Activated naive CD8-positive, alpha-beta T cell treated with anti-CD3 and anti-CD28 coated beads, Interleukin-2, amount 50 U/mL, for 24 hours (primary cell): ENCODE data around the gene DCXR.

Experiments used
- ATAC-seq: fragments of 150-1000 bp; cut with Tn5 transposase; one replicate; pipeline ENCODE4 v1.10.0; 2021
- DNase-seq: peaks from one replicate; pipeline ENCODE4 v3.0.0; 2021
- H3K27ac Mint-ChIP-seq: one replicate; pipeline ENCODE4 v1.8.0; 2021; ENCODE audit warnings: mild to moderate bottlenecking, mixed read lengths
- H3K27me3 Mint-ChIP-seq: one replicate; pipeline ENCODE4 v1.8.0; 2021; ENCODE audit warnings: mixed read lengths
- H3K36me3 Mint-ChIP-seq: one replicate; pipeline ENCODE4 v1.8.0; 2021; ENCODE audit warnings: low read depth, mixed read lengths
- H3K4me1 Mint-ChIP-seq: one replicate; pipeline ENCODE4 v1.8.0; 2021; ENCODE audit warnings: mixed read lengths
- H3K4me3 Mint-ChIP-seq: one replicate; pipeline ENCODE4 v1.8.0; 2021; ENCODE audit warnings: mild to moderate bottlenecking, moderate library complexity, mixed read lengths
- H3K9me3 Mint-ChIP-seq: one replicate; pipeline ENCODE4 v1.8.0; 2021; ENCODE audit warnings: mixed read lengths

Gene DCXR

GRCh38 chr17:82019690-82020571 lies 17.6 kb downstream of the DCXR start:
- ATAC-seq, result no peak
- Mint-ChIP-seq H3K4me1 (peaks cover 13% of the 10 kb centered on the region), H3K27me3 (no peaks in the 10 kb centered on the region), H3K27ac (no peak overlapping the region), H3K9me3 (no peaks in the 10 kb centered on the region), H3K36me3 (peaks cover 4% of the 10 kb centered on the region), H3K4me3 (no peak overlapping the region)
- DNase-seq, result peak; percentile 86

- ATAC-seq, result no peak
- Mint-ChIP-seq H3K36me3 (peaks cover 4% of the 10 kb centered on the region), H3K4me3 (no peak overlapping the region)
Measured at GRCh38 chr17:82018989-82019689, 18.4 kb downstream of the DCXR start.

GRCh38 chr17:82018152-82018988 lies 19.1 kb downstream of the DCXR start:
- Mint-ChIP-seq H3K27ac (no peak overlapping the region), H3K9me3 (no peaks in the 10 kb centered on the region), H3K4me1 (peaks cover 7% of the 10 kb centered on the region), H3K4me3 (no peak overlapping the region), H3K27me3 (no peaks in the 10 kb centered on the region), H3K36me3 (peaks cover 4% of the 10 kb centered on the region)
- ATAC-seq (no peak), DNase-seq (no peak)

More at GRCh38 chr17:82018989-82019689, 18.4 kb downstream of the DCXR start:
- DNase-seq, result no peak
- Mint-ChIP-seq H3K27me3 (no peaks in the 10 kb centered on the region), H3K9me3 (no peaks in the 10 kb centered on the region), H3K4me1 (peaks cover 12% of the 10 kb centered on the region), H3K27ac (no peak overlapping the region)

GRCh38 chr17:82017612-82018151 lies 19.8 kb downstream of the DCXR start:
- no peak overlapping the region for H3K4me3 Mint-ChIP-seq

GRCh38 chr17:82016875-82017459 lies 20.5 kb downstream of the DCXR start:
- H3K27me3 Mint-ChIP-seq, result no peaks in the 10 kb centered on the region
- peaks cover 4% of the 10 kb centered on the region for H3K36me3 Mint-ChIP-seq
- DNase-seq (no peak), ATAC-seq (no peak)
- peaks cover 7% of the 10 kb centered on the region for H3K4me1 Mint-ChIP-seq
- H3K9me3 Mint-ChIP-seq, result no peaks in the 10 kb centered on the region
- H3K4me3 Mint-ChIP-seq, result no peak overlapping the region
- H3K27ac Mint-ChIP-seq, result no peak overlapping the region

More at GRCh38 chr17:82017612-82018151, 19.8 kb downstream of the DCXR start:
- ATAC-seq (no peak), DNase-seq (no peak)
- Mint-ChIP-seq H3K4me1 (peaks cover 7% of the 10 kb centered on the region), H3K27ac (no peak overlapping the region), H3K36me3 (peaks cover 4% of the 10 kb centered on the region), H3K9me3 (no peaks in the 10 kb centered on the region), H3K27me3 (no peaks in the 10 kb centered on the region)

GRCh38 chr17:82016061-82016874 lies 21.2 kb downstream of the DCXR start:
- H3K9me3 Mint-ChIP-seq, result no peaks in the 10 kb centered on the region
- H3K36me3 Mint-ChIP-seq, result peaks cover 4% of the 10 kb centered on the region
- no peak overlapping the region for H3K4me3 Mint-ChIP-seq
- no peak for ATAC-seq
- no peak for DNase-seq
- no peak overlapping the region for H3K27ac Mint-ChIP-seq
- H3K4me1 Mint-ChIP-seq, result peaks cover 3% of the 10 kb centered on the region
- no peaks in the 10 kb centered on the region for H3K27me3 Mint-ChIP-seq

- Mint-ChIP-seq H3K4me3 (no peak overlapping the region), H3K9me3 (no peaks in the 10 kb centered on the region), H3K4me1 (no peaks in the 10 kb centered on the region), H3K27ac (no peak overlapping the region), H3K36me3 (peaks cover 4% of the 10 kb centered on the region), H3K27me3 (no peaks in the 10 kb centered on the region)
- ATAC-seq (no peak), DNase-seq (no peak)
Measured at GRCh38 chr17:82015311-82015971, 22.1 kb downstream of the DCXR start.

- H3K27ac Mint-ChIP-seq, result no peak overlapping the region
- DNase-seq, result no peak
- peaks cover 4% of the 10 kb centered on the region for H3K36me3 Mint-ChIP-seq
- no peaks in the 10 kb centered on the region for H3K27me3 Mint-ChIP-seq
- H3K4me1 Mint-ChIP-seq, result no peaks in the 10 kb centered on the region
- ATAC-seq, result no peak
- no peaks in the 10 kb centered on the region for H3K9me3 Mint-ChIP-seq
- H3K4me3 Mint-ChIP-seq, result no peak overlapping the region
Measured at GRCh38 chr17:82014971-82015310, 22.6 kb downstream of the DCXR start.

- H3K4me1 Mint-ChIP-seq, result peaks cover 4% of the 10 kb centered on the region
- DNase-seq (no peak), ATAC-seq (no peak)
- H3K9me3 Mint-ChIP-seq, result no peaks in the 10 kb centered on the region
- H3K36me3 Mint-ChIP-seq, result peaks cover 4% of the 10 kb centered on the region
- no peak overlapping the region for H3K27ac Mint-ChIP-seq
- no peaks in the 10 kb centered on the region for H3K27me3 Mint-ChIP-seq
- H3K4me3 Mint-ChIP-seq, result no peak overlapping the region
Measured at GRCh38 chr17:82014432-82014831, 23.1 kb downstream of the DCXR start.

- Mint-ChIP-seq H3K9me3 (no peaks in the 10 kb centered on the region), H3K36me3 (peaks cover 4% of the 10 kb centered on the region), H3K27ac (no peak overlapping the region), H3K27me3 (no peaks in the 10 kb centered on the region), H3K4me1 (peaks cover 4% of the 10 kb centered on the region), H3K4me3 (no peak overlapping the region)
- DNase-seq, result no peak
- no peak for ATAC-seq
Measured at GRCh38 chr17:82013772-82014321, 23.6 kb downstream of the DCXR start.

GRCh38 chr17:82013341-82013740 lies 24.2 kb downstream of the DCXR start:
- Mint-ChIP-seq H3K27me3 (no peaks in the 10 kb centered on the region), H3K4me3 (no peak overlapping the region), H3K27ac (no peak overlapping the region), H3K4me1 (peaks cover 4% of the 10 kb centered on the region), H3K36me3 (no peaks in the 10 kb centered on the region), H3K9me3 (no peaks in the 10 kb centered on the region)
- ATAC-seq (no peak), DNase-seq (no peak)

- H3K27ac Mint-ChIP-seq, result no peak overlapping the region
- no peaks in the 10 kb centered on the region for H3K9me3 Mint-ChIP-seq
- no peaks in the 10 kb centered on the region for H3K27me3 Mint-ChIP-seq
- no peaks in the 10 kb centered on the region for H3K36me3 Mint-ChIP-seq
- DNase-seq, result no peak
- H3K4me1 Mint-ChIP-seq, result peaks cover 4% of the 10 kb centered on the region
- ATAC-seq, result no peak
- H3K4me3 Mint-ChIP-seq, result no peak overlapping the region
Measured at GRCh38 chr17:82012640-82013295, 24.7 kb downstream of the DCXR start.
